ENCODE results near the gene SUCLG2.

- TF ChIP-seq CTCF (IDR thresholded peaks at IDR 0.05) = no peak
- TF ChIP-seq POLR2A (IDR thresholded peaks at IDR 0.05) = no peak
These were observed 19.6 kb upstream of the SUCLG2 start for GRCh38 chr3:67674055-67674454.
